Stimulated activated CD4-positive, alpha-beta T cell treated with anti-CD3 and anti-CD28 coated beads, Interleukin-12 subunit alpha, Interleukin-12 subunit beta, amount 100 ng/mL, for 24 hours (primary cell): Measurements from ENCODE around the gene ZHX3.

Experiments
- DNase-seq, 2 experiments: peaks; one replicate each; pipeline ENCODE4 v3.0.0-alpha.2; 2020; ENCODE audit warnings: low read depth in 2 of 2

Gene ZHX3

DNA sequence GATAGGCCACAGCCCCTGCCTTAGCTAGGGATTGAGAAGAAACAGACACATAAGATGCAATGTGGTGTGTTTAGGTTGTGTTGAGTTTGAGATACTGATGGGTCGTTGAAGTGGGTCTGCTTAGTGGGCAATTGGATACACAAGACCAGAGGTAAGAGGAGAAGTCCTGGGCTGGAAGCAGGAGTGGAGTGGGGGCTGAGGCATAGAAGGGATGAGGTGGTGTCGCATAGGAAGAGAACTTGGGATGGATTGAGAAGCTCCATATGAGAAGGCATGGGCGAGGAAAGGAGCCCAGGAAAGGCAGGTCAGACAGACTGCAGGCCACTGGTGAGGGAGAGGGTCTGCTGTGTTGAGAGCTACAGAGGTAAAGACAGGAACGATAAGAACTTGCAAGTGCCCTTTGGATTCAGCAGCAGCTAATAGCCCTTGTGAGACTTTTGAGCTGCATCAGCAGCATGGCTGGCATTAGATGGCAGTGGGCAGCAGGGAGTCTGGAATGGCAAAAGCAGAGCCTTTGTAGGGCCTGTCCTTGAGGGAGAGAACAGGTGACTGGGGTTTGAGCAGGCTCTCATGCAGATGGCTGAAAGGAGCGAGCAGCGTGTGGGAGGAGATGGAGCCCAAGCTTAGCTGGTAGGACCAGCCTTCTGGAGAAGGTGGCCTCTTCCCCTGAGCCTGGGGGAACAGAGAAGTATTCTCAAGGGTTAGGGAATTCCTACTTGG lies 147.0 kb downstream of the ZHX3 start:
- DNase-seq, result no peak

DNA sequence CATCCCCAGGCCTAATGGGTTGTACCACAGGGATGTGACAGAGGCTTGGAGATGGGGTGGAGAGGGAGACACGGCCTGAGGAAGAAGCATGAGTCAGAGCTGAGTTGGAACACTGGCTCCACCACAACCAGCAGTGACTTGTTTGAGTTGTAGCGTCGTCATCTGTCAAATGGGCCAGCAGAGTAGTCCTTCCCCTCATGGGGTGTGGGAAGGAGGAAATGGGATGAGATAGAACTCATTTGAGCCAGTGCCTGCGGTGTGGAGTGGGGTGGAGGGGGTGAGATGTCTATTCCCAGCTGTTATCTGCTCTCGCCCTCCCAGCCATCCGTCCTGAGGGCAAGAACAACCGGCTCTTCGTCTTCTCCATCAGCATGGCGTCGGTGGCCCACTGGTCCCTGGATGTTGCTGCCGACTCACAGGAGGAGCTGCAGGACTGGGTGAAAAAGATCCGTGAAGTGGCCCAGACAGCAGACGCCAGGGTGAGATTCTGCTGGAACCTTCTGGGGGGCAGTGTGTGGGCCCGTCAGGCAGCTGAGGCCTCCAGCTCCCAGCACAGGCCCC lies 147.7 kb downstream of the ZHX3 start:
- DNase-seq, result no peak

DNA sequence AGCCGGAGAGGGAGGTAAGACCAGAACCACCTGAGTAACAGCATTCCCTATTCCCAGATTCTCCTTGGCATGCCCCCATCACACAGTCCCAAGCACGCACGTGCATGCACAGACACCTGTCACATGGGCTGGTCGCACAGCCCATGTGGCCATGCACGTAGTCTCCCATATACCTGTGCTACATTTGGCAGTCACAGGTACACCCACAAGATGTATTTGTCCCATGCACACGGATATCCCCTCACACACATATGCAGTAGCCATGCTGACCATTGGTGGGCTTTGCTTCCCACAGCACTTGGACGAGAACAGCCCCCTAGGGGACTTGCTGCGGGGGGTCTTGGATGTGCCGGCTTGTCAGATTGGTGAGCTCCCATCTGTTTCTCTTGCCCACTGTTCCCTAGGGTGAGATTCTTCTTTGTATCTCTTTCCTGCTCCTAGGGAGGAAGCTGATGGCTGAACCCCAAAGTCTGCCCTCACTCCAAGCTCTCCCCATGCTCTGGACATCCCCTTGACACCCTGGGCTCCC lies 148.3 kb downstream of the ZHX3 start:
- DNase-seq, result no peak

DNA sequence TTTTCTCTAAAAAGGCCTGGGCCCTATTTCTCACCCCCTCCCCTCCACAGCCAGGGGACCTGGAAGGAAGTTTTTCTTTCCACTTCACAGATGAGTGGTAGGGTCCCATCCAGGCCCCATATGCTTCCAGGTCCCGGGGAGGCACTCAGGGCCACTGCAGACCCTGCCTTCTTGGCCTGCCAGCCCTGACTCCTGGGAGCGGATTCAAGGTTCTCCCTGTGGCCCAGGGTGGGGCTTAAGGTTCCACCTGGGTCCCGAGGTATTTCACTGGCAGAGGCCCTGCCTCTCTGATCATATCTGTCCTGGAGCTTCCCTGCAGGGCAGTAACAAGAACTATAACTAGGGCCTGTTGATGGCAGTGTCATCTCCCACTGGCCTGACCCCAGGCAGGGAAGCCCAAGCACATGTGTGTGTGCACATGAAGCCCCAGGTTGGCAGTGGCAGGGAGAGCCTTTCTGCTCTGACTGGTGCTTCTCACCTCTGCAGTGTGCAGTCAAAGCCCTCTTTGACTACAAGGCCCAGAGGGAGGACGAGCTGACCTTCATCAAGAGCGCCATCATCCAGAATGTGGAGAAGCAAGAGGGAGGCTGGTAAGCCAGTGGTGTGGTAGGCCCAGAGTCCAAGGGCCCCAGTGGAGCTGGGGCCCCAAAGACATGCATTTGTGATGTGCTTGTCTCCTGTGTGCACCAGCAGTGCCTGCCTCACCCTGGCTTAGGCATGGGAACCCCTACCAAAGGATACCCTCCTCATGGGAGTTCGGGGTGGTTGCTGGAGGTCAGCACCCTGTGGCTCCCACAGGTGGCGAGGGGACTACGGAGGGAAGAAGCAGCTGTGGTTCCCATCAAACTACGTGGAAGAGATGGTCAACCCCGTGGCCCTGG lies 149.0 kb downstream of the ZHX3 start:
- no peak for DNase-seq

DNA sequence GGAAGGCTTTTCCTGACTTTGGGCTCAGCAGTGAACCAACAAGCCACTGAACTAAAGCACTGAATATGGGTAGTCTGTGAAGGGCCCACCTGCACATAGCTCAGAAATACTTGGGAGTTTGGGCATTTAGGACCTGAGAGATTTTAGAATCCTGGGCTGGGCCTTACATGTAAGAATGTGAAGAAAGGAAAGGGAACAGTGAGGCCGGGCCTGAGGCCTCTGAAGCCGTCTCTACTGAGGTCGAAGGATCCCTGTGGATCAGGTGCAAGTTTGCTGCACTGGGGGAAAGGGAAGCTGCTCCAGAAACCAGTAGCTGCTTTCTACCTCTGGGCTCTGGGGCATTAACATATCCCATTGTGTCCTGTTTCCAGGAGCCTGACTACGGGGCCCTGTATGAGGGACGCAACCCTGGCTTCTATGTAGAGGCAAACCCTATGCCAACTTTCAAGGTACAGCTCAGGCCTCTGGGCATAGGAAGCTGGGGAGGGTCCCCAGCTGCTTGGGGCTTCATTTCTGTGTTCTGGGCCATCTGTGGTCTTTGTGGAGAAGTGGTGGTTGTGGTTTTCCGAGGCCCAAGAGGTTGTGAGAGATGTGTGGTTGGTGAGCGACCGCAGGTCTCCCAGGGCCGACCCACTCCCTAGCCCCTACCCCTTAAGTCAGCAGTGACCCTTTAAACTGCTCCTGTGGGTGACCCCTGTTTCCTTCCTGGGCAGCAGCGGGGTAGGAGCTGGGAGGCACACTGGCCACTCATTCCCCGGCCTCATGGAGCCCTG lies 149.9 kb downstream of the ZHX3 start:
- DNase-seq, result no peak

DNA sequence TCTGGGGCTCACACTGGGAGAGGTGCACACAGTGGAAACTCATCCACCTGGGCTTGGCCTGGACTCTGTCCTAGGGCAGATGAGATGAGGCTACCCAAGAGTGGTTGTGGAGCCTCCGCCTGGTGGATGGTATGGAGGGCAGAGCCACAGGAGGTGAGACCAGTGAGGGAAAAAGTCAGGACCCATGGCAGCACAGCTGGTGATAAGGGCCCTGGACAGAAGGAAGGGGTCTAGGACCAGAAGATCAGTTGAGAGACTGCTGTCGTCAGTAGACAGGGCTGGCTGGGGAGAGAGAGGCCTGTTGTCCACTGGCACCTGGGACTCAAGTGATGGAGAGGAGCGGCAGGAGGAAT lies 150.4 kb downstream of the ZHX3 start:
- no peak for DNase-seq

DNA sequence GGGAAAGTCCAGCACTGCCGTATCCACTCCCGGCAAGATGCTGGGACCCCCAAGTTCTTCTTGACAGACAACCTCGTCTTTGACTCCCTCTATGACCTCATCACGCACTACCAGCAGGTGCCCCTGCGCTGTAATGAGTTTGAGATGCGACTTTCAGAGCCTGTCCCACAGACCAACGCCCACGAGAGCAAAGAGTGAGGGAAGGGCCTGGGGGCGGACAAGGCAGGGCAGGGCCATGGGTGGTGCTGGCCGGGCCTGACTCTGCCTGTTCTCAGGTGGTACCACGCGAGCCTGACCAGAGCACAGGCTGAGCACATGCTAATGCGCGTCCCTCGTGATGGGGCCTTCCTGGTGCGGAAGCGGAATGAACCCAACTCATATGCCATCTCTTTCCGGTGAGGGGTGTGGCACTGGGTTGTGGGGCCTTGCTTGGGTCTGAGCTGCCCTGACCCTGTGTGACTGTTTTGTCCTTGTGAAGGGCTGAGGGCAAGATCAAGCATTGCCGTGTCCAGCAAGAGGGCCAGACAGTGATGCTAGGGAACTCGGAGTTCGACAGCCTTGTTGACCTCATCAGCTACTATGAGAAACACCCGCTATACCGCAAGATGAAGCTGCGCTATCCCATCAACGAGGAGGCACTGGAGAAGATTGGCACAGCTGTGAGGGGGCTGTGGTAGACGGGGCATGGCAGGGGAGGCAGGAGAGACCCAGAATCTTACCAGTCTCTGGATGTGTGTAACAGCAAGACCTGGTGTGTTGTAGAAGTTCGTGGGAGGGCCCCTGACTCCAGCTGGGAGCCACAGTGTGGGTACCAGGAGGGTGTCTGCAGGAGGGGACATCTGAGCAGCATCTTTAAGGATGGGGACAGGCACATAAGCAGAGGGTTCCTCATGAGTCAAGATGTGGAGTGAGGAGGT lies 151.1 kb downstream of the ZHX3 start:
- no peak for DNase-seq

DNA sequence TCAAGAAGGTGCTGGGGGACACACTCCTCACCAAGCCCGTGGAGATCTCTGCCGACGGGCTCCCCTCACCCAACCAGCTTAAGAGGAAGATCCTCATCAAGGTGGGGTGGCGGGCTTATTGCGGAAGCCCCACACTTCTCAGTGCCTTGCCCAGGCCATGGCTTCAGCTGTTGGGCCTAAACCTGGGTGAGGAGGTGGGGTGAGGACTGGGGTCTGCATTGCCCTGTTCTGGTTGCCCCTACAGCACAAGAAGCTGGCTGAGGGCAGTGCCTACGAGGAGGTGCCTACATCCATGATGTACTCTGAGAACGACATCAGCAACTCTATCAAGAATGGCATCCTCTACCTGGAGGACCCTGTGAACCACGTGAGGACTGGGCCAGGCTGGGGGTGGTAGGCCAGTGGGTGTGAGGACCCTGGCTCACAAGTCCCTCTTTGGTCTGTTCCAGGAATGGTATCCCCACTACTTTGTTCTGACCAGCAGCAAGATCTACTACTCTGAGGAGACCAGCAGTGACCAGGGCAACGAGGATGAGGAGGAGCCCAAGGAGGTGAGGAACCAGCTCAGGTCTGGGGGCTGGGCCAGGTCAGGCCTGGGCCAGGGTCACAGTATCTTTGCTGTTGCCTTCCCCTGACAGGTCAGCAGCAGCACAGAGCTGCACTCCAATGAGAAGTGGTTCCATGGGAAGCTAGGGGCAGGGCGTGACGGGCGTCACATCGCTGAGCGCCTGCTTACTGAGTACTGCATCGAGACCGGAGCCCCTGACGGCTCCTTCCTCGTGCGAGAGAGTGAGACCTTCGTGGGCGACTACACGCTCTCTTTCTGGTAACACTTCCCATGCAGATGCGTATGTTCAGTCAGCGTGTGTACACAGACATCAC lies 152.3 kb downstream of the ZHX3 start:
- DNase-seq, result no peak

DNA sequence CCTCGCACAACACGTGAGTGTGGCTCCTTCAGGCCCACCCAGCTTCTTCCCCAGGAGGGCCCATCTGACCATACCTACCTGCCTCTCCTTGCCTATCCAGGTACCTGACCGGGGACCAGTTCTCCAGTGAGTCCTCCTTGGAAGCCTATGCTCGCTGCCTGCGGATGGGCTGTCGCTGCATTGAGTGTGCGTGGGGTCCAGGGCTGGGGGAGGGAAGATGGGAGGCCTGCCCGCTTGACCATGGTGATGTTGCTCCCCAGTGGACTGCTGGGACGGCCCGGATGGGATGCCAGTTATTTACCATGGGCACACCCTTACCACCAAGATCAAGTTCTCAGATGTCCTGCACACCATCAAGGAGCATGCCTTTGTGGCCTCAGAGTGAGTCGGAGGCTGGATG lies 153.7 kb downstream of the ZHX3 start:
- DNase-seq, result no peak

DNA sequence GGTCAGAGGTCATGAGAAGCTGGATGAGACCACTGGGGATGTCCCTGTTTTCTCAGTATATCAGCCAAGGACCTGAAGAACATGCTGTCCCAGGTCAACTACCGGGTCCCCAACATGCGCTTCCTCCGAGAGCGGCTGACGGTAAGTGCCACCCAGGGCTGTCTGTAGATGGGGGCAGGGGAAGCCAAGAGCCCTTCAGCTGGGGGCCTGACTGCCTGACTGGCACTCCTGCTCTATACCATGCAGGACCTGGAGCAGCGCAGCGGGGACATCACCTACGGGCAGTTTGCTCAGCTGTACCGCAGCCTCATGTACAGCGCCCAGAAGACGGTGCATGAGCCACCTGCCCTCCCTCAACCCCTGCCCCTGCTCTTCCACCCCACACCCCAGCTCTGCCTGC lies 155.1 kb downstream of the ZHX3 start:
- no peak for DNase-seq

DNA sequence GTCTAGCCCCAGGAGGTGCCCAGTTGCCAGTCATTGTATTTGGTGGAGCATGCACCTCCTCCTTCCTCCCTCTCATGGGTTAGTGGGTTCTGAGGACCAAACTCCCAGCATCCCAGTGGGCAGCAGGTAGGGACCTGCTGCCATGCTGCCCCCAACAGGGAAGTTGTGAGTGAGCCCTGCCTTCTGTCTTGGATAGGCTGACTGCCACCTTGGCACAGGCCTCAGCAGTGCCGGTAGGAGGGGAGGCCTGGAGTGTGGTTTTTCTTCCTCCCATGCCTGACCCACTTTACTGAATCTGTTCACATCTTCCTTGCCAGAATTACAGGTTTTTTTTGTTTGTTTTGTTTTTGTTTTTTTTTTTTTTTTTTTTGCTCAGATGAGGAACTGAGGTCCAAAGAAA lies 155.6 kb downstream of the ZHX3 start:
- DNase-seq, result no peak

DNA sequence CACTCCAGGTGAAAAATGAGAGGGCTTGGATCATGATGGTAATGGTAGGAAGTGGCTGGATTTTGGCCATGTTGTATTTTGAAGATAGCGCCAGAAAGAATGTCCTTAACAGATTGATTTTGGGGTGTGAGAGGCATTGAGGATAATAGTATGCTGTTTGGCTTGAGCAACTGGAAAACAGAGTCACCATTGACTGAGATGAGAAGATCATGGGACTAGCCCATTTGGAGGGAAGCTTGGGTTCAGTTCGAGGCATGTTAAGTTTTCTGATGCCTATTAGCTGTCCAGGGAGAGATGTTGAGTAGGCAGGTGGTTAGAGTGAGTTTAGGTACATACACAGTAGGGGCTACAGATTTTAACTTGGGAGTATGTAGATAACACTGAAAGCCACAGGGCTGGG lies 156.8 kb downstream of the ZHX3 start:
- DNase-seq, result no peak

DNA sequence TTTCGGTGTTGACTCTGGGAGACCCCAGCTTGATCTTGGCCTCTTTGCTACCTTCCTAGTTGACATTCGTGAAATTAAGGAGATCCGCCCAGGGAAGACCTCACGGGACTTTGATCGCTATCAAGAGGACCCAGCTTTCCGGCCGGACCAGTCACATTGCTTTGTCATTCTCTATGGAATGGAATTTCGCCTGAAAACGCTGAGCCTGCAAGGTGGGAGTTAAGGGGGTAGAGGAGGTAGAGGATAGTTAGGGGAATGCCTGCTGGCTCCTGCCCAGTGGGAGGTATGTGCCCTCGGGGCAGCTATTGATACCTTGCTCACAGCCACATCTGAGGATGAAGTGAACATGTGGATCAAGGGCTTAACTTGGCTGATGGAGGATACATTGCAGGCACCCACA lies 158.0 kb downstream of the ZHX3 start:
- no peak for DNase-seq

DNA sequence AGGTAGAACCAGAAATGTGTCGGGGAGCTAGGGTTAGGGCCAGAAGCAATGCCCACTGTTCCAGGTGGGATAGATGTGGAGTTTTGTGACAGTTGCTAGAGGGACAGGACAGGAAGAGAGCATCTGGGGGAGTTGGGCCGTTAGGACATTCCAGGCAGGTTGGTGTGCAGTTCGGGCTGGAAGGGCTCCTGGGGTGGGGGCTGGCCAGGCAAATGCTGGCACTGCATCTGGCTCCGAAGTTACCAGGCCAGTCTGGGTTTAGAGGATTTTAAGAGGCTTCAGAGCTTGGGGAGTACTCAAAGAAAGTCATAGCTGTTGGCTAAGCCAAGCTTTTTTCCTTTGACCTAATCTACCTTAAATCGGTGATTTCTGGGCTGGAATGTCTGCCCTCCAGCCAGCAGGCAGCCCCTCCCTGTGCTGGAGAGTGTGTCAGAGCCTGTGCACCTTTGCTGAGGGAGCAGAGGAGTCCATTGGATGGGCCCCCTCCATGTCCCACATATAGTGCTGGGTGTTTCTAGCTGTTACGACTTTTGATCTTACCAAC lies 159.4 kb downstream of the ZHX3 start:
- no peak for DNase-seq

DNA sequence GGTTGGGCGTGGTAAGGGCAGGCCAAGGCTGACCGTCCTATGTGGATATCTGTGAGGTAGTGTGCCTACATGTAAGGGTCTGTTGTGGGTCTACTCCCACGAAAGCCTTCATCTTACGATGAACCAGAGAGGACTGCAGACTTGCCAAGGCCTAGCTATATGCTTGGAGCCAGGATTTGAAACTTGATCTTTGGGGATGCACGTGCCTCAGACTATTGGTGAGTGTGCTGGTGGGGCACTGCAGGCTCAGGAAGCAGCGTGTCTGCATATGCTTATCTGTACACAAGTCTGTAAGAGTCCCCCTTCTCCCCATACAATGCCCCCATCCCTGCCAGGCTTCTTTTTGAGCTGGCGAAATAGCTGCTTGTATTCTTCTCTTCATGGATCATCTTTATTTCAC lies 162.3 kb downstream of the ZHX3 start:
- no peak for DNase-seq

DNA sequence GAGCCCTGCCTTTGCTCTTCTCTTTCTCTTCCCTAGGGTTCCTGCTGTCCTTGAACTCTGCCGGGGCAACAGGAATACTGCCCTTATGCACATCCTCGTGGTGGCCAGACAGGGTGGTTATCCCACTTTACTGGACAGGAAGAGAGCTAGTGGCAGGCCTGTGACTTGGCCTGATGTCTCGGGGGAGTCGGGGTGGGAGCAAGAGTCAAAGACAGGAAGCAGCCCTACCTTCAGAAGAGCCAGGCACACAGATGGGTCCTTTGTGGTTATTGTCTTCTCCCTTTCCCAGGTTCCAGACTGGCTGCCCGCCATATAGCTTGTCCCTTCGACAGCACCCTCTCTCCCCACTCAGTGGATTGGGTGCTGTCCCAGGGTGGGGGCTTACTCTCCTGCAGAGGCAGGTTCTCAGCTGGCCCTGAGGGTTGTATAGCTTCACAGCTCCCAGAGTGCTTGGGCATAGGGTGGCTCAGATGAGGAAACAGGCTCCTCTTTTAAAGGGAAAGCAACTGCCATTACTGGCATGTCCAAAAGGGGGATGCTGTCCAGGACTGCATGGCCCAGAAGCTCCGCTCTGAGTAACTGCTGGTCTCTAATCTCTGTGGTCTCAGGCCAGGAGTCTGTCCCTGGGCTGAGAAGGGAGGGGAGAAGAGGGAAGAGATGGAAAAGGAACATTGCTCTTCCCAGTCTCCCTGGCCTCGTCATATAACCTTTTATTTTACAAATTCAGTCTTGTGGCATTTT lies 162.9 kb downstream of the ZHX3 start:
- no peak for DNase-seq

DNA sequence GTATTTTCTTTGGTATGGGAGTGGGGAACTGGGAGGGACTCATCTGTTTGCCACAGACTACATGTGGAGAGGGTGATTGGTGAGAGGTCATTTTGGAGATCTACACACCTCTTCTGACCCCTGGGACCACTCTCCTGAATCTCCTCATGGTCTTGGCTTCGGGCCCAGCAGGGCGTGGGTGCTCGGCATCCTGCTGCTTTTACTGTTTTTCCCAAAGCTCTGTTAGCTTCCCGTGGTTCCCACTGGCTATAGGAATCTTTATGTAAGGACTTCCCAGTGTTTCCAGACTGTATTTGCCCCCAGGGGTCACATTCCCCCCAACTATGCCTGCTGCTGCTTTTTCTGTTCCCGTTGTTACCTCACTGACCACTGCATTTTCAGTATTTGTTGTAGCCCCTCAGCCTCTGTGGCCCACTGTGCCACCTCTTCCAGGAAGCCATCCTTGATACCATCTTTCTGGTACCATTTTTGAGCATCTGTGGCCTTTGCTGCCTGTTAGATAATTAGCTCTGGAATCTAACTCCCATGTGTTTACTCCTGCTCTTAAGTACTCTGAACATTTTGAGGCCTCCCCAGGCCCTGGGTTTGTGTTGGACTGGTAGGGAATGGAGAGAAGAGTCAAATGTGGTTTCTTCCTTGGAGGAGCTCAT lies 165.3 kb downstream of the ZHX3 start:
- DNase-seq, result no peak

DNA sequence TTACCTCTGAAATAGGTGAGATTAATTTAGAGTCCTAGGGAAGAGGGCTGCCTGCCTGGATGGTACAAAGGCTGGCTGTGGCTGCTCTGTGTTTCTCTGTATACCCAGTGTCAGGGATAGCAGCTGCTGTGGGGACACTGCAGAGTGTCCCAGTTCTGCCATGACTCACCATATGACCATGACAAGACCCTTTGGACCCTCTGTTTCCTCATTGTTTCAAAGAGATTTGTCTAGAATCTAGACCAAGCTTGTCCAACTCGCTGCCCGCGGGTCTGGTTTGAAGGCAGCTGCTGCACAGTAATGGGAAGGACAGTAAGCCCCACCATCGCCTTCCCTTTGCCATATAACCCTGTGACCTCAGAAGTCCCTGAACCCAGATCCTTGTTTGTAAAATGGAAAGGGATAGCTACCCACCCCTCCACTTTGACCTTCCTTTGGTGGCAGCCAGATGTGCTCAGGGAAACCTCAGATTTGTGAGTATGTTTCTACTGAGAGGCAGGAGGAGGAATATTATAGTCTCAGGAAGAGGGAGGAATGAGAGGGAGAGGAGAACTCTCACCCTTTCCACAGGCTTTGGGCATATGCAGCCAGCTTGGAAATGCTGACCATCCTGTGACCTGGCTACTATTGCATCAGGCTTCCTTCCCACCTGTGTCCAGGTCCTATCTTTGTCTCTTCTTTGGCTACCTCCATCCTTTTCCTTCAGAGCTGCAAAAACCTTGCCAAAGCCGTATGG lies 166.2 kb downstream of the ZHX3 start:
- no peak for DNase-seq
